Activated gamma-delta T cell treated with anti-CD3 and anti-CD28 coated beads, Interleukin-2, amount 50 U/mL, for 16 hours (primary cell): ENCODE measurements around the gene NAT14.

Experiments
- DNase-seq: peaks from one replicate; pipeline ENCODE4 v3.0.0-alpha.2; 2020; ENCODE audit warnings: low read depth

The NAT14 gene

DNA sequence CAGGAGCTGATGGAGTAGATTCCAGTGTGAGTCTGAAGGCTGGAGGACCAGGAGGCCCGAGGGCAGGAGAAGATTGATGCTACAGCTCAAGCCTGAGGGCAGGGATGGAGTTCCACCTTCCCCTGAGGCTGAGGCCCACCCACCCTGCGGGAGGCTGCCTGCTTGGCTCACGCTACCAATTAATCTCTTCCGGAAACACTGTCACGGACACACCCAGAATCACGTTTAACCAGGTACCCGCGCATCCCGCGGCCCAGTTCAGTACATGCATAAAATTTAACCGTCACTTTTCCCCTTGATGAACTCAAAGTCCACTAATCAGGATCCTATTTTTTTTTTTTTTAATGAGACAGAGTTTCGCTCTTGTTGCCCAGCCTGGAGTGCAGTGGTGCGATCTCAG is 13.7 kb upstream of the NAT14 start:
- DNase-seq, result no peak

DNA sequence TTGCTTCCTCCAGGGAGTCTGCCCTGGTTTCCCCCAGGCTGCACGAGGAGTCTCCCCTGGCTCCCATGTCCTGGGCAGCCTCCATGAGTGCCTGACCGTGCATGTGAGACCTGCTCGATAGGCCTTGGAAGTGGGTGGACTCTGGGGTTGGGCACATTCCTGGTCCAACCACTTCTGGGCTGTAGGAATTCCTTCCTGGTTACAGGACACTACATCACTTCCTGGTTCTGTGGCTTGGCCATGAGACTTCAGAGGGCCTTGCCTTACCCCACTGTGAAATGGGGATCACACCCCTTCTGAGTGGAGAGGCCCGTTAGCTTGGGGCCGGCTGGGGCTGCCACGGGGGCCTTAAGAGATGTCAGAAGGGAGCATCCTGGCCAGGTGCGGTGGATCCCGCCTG is 12.5 kb upstream of the NAT14 start:
- DNase-seq, result no peak

DNA sequence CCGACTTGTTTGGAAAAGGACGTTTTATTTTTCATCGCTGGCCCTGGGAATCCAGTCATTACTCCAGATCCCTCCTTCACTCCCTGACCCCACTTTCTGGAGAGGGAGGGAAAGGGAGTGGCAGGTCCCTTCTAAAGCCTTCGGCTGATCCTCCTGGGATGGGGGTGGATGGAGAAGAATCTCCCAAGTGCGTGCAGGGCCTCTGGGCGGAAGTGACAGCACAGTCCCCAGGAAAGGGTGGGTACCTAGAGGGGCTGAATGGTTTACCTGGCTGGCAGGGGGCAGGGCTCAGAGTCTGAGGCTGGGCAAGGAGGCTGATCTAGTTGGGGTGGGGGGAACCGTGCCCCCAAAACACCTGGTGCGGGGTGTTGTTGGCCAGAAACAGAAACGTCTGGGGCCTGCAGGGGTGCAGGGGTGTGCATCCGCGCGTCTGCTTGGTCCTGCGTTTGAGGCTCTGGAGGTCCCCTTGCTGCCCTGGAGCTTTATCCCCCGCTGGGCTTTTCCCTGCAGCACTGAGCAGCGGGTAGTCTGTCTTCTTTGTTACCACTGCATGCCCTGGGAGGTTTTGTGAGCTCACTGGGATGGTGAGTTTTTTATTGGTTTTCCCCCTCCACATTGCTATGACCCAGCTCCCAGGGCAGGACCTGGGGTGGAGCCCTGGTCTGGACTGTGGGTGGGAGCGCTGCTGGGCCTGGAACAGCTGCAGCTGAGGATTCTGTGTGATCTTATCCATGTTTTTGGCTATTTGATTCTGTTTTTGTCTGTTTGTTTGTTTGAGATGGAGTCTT is 11.6 kb upstream of the NAT14 start:
- DNase-seq, result no peak

DNA sequence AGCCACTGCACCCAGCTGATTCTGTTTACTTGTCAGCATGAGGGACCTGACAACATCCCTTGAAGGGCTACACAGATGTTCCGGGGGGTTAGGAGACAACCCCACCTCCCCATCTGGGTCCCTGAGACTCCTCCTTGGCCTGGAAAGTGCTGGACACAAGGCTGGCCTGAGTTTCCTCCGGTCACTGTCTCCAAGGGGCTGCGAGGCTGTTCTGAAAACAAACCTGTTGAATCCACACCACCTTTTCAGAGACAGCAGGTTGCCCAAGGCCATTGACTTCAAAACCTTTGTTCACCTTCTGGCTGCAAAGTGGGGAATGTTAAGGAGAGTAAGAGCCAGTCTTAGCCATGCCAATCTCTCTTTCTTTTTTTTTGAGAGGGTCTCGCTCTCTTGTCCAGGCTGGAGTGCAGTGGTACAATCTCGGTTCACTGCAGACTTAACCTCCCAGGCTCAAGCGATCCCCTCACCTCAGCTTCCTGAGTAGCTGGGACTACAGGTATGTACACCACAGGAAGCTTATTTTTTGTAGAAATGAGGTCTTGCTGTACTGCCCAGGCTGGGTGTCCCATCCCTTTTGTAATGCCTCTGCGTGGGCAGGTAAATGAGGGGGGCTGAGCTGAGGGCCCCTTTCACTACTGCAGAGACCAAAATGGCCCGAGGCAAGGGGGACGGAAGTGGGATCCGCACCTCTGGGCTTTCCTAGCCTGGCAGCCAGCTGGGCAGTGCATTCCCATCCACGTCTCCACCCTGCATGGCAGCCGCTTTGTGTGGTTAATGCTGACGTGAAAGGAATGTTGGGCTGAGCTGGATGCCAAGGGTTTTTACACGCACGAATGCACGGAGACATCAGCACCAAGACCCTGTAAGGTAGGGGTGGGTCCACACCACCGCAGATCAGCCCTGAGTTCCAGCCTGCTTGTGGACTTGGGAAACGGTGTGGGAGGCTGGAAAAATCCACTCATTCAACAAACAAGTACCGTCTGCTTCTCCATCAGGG is 10.4 kb upstream of the NAT14 start:
- no peak for DNase-seq

DNA sequence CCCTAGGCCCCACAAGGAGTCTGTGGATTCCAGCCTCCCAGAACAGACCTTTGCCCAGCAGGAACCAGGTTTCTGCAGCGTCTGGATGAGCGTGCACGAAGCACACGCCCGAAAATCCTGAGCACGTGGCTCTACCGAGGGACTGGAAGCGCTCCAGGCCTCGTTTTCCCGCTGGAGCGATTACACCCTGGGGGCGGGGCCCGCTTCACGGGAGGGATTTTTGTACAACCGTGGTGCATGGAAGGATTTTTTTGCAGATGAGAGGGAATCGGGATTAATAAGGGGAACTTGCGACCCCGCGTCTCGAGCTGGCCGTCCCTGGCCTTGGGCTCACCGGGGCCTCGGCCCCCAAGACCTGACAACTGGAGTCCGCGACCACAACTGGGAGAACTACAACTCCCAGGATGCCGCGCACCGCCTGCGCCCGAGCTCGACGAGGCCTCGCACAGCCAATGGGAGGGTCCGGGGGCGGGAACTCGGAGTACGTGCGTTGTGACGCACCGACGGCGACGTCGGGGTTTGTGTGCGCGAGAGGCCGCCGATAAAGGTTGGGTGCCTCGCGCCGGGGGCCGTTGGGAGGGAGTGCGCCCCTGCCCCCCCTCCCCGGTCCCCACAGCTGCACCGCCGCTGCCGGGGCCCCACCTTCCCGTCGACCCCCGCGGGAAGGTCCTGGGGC is 8.8 kb upstream of the NAT14 start, which contains the start of gene ZNF628:
Gene ZNF628 (plus strand): TSS at position 518 of the 676 bp plus-strand sequence. CDS start 3,294 bp downstream, outside the sequence.
- peak; percentile 97 for DNase-seq

DNA sequence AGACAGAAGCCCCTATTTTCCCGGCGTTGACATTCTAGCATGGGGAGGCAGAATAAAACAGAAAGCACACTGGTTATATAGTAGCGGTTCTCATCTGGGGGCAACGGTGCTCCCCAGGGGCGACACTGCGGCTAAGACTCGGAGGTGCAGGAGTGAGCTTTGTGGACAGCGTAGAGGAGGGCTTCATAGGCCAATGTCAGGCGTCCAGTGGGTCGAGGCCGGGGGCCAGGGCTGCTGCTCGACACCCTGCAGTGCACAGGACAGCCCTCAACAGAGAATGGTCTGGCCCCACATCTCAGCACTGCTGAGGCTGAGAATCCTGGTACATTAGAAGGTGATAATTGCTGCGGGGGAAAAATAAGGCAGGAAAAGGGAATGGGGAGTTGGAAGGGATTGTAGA is 7.1 kb upstream of the NAT14 start:
- no peak for DNase-seq

DNA sequence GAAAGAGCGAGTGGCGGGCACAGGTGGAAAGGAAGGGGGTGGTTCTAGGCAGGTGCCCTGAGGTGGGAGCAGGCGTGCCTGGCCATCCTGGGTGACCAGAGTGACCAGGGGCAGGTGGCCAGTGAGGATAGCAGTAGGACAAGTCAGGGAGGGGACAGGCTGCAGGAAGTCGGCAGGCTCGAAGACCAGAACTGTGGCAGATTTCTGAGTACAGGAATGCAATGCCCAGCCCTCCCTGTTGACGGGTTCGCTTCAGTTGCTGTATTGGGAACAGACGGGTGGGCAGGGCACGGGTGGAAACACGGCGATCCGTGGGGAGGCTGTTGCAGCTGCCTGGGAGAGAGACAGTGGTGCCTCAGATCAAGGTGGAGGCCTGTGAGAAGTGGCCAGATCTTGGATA is 6.6 kb upstream of the NAT14 start:
- DNase-seq, result no peak

DNA sequence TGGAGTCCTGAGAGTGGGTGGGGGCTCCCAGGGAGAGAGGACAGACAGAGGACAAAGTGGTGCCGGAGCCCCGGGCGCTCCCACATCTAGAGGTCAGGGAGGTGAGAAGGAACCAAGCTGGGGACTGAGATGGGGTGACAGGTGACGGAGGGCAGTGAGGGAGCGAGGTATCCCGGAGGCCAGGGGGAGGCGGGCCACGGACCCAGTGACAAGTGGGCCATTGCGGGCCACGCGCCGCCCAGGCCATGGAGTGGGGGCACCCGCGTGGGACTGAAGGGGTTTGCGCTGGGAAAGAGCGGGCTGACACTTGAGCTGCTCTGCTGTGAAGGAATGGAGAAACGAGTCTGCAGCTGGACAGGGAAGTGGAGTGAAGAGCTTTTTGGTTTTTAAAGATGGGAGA is 5.9 kb upstream of the NAT14 start:
- no peak for DNase-seq

DNA sequence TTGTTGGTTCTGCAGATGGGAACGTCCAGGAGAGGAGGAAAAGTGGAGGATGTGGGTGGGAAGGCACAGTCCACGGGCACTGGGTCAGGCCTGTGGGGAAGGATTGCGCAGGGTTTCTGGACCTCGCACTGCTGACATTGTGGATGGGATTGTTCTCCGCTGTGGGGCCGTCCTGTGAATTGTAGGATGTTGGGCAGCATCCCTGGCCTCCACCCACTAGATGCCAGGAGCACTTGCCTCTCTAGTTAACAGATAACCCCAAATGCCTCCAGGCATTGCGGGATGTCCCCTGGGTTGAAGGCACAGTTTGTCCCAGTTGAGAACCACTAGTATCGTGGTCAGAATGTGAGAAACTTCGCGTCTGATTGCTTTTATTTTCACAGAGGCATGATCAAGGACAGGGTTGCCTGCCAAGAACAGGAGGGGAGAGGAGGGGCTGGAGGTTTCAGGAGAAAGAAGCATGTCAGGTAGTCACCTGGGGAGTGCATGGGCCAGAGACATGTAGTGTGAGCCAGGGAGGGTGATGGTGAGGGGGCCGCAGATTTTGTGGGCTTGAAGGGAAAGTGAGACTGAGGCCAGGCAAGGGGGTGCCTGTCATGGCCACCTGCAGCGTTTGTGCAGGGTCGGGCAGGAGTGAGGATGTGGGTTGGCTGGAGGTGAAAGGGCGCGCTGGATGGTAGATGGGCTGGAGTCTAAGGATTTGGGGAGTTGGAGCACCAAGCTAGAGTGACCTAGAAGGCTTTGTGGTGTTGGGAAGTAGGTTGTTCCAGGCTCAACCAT is 5.3 kb upstream of the NAT14 start:
- DNase-seq, result no peak

DNA sequence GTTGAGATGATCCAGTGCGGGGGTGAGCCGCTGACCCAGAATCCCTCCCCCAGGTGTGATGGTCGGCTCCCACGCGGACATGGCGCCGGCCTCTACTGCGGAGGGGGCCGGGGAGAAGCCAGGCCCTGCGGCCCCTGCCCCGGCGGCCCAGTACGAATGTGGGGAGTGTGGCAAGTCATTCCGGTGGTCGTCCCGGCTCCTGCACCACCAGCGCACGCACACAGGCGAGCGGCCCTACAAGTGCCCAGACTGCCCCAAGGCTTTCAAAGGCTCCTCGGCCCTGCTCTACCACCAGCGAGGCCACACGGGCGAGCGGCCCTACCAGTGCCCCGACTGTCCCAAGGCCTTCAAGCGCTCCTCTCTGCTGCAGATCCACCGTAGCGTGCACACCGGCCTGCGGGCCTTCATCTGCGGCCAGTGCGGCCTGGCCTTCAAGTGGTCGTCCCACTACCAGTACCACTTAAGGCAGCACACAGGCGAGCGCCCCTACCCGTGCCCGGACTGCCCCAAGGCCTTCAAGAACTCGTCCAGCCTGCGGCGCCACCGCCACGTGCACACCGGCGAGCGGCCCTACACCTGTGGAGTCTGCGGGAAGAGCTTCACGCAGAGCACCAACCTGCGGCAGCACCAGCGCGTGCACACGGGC is 3.7 kb upstream of the NAT14 start:
- no peak for DNase-seq

DNA sequence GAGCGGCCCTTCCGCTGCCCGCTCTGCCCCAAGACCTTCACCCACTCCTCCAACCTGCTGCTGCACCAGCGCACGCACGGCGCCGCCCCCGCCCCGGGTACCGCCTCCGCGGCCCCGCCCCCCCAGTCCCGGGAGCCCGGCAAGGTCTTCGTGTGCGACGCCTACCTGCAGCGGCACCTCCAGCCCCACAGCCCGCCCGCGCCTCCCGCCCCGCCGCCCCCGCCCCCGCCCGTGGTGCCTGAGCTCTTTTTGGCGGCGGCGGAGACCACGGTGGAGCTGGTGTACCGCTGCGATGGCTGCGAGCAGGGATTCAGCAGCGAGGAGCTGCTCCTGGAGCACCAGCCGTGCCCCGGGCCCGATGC is 3.2 kb upstream of the NAT14 start:
- no peak for DNase-seq

DNA sequence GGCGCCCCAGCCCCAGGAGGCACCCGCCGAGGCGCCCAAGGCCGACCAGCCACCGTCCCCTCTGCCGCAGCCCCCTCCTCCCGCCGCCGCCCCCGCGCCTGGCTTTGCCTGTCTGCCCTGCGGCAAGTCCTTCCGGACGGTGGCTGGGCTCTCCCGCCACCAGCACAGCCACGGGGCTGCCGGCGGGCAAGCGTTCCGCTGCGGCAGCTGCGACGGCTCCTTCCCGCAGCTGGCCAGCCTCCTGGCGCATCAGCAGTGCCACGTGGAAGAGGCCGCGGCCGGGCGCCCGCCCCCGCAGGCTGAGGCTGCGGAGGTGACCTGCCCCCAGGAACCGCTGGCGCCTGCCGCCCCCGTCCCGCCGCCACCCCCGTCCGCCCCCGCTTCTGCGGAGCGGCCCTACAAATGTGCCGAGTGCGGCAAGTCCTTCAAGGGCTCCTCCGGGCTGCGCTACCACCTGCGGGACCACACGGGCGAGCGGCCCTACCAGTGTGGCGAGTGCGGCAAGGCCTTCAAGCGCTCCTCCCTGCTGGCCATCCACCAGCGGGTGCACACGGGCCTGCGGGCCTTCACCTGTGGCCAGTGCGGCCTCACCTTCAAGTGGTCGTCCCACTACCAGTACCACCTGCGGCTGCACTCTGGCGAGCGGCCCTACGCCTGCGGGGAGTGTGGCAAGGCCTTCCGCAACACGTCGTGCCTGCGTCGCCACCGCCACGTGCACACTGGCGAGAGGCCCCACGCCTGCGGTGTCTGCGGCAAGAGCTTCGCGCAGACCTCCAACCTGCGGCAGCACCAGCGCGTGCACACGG is 2.6 kb upstream of the NAT14 start:
- DNase-seq, result no peak

DNA sequence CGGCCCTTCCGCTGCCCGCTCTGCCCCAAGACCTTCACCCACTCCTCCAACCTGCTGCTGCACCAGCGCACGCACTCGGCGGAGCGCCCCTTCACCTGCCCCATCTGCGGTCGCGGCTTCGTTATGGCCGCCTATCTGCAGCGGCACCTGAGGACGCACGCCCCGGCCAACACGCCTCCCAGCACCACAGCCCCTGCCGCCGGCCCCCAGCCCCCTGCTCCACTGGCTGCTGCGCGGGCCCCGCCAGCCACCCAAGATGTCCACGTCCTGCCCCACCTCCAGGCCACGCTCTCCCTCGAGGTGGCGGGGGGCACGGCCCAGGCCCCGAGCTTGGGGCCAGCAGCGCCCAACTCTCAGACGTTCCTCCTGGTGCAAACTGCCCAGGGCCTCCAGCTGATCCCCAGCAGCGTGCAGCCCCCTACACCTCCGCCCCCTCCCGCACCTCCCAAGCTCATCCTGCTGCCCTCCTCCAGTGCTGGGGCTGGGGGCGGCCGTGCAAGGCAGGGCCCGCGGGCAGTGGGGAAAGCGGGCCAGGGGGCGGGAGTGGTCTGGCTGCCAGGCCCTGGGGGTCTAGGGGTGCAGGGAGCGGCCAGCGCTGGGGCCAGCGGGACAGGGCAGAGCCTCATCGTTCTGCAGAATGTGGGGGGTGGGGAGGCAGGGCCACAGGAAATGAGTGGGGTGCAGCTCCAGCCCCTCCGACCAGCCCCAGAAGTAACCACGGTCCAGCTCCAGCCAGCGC is 1.9 kb upstream of the NAT14 start:
- DNase-seq, result no peak

DNA sequence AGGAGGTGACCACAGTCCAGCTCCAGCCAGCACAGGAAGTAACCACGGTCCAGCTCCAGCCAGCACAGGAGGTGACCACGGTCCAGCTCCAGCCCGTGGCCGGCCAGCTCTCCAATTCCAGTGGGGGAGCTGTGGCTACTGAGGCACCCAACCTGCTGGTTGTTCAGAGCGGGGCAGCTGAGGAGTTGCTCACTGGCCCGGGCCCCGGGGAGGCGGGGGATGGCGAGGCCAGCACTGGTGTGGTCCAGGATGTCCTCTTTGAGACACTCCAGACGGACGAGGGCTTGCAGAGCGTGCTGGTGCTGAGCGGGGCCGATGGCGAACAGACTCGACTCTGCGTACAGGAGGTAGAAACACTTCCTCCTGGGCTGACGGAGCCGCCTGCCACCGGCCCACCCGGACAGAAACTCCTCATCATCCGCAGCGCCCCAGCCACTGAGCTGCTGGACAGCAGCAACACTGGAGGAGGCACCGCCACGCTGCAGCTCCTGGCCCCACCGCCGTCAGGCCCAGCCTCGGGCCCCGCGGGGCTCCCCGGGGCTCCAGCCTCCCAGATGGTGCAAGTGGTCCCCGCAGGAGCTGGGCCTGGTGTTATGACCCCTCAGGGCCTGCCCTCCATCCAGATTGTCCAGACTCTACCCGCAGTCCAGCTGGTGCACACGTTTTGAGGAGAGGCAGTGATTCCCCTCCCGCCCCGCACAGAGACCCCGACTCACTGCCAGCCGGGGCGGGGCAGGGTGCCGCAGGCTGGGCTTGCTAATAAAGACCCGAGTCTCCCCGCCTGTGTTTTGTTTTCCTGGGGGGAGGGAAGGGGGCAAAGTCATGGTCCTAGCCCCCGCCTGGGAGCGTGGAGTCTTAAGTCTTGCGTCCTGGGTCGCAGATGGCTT is 1.0 kb upstream of the NAT14 start:
- DNase-seq, result no peak

DNA sequence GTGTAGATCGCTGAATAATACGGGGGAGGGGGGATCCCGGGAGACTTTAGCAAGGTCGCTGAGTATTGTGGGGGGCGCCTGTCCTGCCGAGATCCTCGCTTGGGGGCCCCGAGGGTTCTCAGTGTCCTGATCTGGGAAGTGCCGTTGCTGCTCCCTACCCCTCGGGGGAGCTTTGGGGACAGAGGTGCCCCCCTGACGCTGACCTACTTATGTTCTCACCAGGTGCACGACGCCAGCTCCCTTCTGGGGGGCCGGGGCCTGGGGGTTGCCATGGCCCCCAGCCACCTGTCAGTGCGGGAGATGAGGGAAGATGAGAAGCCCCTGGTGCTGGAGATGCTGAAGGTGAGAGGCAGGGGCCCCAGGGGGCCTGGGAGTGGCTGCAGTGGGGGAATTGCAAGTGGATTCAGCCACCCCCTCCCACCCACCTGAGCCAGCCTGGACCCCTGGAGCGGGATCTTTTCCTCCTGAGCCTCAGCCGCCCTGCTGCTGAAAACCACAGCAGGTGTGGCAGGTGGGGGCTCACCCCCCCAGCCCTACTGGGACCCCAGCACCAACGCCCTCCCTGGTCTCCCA is 537 bp downstream of the NAT14 start:
- no peak for DNase-seq

DNA sequence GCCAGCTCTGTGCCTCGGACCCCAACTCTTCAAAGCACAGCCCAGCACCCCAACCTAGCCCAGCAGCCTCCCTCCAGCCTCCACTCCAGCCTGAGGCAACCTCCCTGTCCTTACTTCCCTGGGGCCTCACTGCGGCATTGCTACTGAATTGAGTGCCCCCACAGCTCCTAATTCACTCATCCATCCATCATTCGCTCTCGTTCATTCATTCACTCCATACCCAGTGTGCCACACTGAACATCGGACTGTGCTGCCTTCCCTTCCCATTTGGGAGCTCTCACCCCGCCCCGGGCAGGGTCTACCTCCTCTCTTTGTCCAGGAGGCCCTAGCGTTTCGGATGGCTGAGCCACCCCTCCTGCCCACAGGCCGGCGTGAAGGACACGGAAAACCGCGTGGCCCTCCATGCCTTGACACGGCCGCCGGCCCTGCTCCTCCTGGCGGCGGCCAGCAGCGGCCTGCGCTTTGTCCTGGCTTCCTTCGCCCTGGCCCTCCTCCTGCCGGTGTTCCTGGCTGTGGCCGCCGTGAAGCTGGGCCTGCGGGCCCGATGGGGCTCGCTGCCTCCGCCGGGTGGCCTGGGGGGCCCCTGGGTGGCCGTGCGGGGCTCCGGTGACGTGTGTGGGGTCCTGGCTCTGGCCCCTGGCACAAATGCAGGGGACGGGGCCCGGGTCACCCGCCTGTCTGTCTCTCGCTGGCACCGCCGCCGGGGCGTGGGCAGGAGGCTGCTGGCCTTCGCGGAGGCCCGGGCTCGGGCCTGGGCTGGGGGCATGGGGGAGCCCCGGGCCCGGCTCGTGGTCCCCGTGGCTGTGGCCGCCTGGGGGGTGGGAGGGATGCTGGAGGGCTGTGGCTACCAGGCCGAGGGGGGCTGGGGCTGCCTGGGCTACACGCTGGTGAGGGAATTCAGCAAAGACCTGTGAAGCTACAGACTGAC is 1.3 kb downstream of the NAT14 start:
- DNase-seq, result no peak
